GM12875 (cell line): ENCODE data around the gene IL20.
"Not testable (repeated sequence)": the region's sequence is repeated elsewhere in the genome, so short reads cannot be mapped to it uniquely, and the experiment has no call there.

Experiments used
- H3K4me3 ChIP-seq: one replicate; pipeline ENCODE4 v1.5.1; 2011; ENCODE audit warnings: low read depth, low read length, control low read depth
- CTCF ChIP-seq: IDR thresholded peaks from 2 replicates; pipeline ENCODE4 v1.5.1; 2011; ENCODE audit warnings: low read depth, mild to moderate bottlenecking, control low read depth, inconsistent platforms, low read length, moderate library complexity, borderline replicate concordance; ENCODE audit not compliant: insufficient read depth

Gene IL20

GRCh38 chr1:206842854-206843253, 22.6 kb upstream of the IL20 start:
- no peak overlapping the region for H3K4me3 ChIP-seq
- TF ChIP-seq CTCF: no peak

GRCh38 chr1:206843626-206844025, 21.8 kb upstream of the IL20 start:
- TF ChIP-seq CTCF: no peak
- no peak overlapping the region for H3K4me3 ChIP-seq

- no peak for TF ChIP-seq CTCF
- no peak overlapping the region for H3K4me3 ChIP-seq
These were observed 18.9 kb upstream of the IL20 start for GRCh38 chr1:206846487-206846886.

GRCh38 chr1:206847337-206847834, 18.0 kb upstream of the IL20 start:
- TF ChIP-seq CTCF: no peak
- H3K4me3 ChIP-seq: no peak overlapping the region

GRCh38 chr1:206847946-206848345, 17.5 kb upstream of the IL20 start:
- no peak for TF ChIP-seq CTCF
- H3K4me3 ChIP-seq: no peak overlapping the region

- TF ChIP-seq CTCF: no peak
These were observed 15.0 kb upstream of the IL20 start for GRCh38 chr1:206850401-206850800.

GRCh38 chr1:206851341-206852010, 13.9 kb upstream of the IL20 start:
- no peak overlapping the region for H3K4me3 ChIP-seq
- TF ChIP-seq CTCF: no peak

More at GRCh38 chr1:206850401-206850800, 15.0 kb upstream of the IL20 start:
- no peak overlapping the region for H3K4me3 ChIP-seq

GRCh38 chr1:206852662-206853061, 12.8 kb upstream of the IL20 start:
- H3K4me3 ChIP-seq: not testable (repeated sequence)

GRCh38 chr1:206853696-206854095, 11.7 kb upstream of the IL20 start:
- not testable (repeated sequence) for H3K4me3 ChIP-seq
